Measurements from ENCODE around the gene RRH. TPM values are rescaled to one million over a fixed set of nuclear protein-coding genes. Genes with fewer than 3 reads are reported as not detected.

Gene RRH
- total and polyA plus RNA-seq, 2 of the 13 experiments (the other 11 are each of a cell fraction or from before 2014, with no cell fraction given) = 0.07 to 0.17 TPM

- no peak overlapping the region for H3K27ac ChIP-seq (ENCODE audit: extremely low read length, insufficient read depth, low read length)
- H3K9me3 ChIP-seq (ENCODE audit: low read length) = no peaks in the 10 kb centered on the region
- TF ChIP-seq SAP130 (CRISPR knock-in tag; IDR thresholded peaks at IDR 0.05; ENCODE audit: low read depth) (no peak), ZNF644 (CRISPR knock-in tag; IDR thresholded peaks at IDR 0.05; ENCODE audit: low read depth) (no peak), ATF1 (CRISPR knock-in tag; IDR thresholded peaks at IDR 0.05) (no peak), ZNF292 (CRISPR knock-in tag; IDR thresholded peaks at IDR 0.05; ENCODE audit: borderline replicate concordance, low read depth) (no peak), PHF5A (CRISPR knock-in tag; IDR thresholded peaks at IDR 0.05; ENCODE audit: low read depth, unreplicated experiment) (no peak), SMC3 (IDR thresholded peaks at IDR 0.05; ENCODE audit: low read length) (peak; percentile 3; the same call in 1 of the 2 replicates), ZFP36L1 (CRISPR knock-in tag; IDR thresholded peaks at IDR 0.05) (no peak), CTCF (CRISPR knock-in tag; IDR thresholded peaks at IDR 0.05) (peak; percentile 25; the same call in 1 of the 2 replicates)
- H3K9ac ChIP-seq (ENCODE audit: insufficient read depth, low read depth, low read length) = no peak overlapping the region
- no peaks in the 10 kb centered on the region for H3K79me2 ChIP-seq (ENCODE audit: insufficient read depth, low read length)
- CTCF ChIA-PET (ENCODE audit: low intra/inter-chr PET ratio, low total read pairs) = no interaction called here
- no TSS peak for BruUV-seq (replicated peaks)
- DNase-seq (ENCODE audit: low spot score) (no peak), FAIRE-seq (no peak), ATAC-seq (peak; percentile 60)
- intact Hi-C loops (cut with micrococcal nuclease; ENCODE audit: unreplicated experiment) (no loop called here), in situ Hi-C loops (cut with HindIII; ENCODE audit: extremely low pct_ligation_motif_present, low pct_unique_long_range_greater_than_20kb) (no loop called here)
- no peaks in the 10 kb centered on the region for H3K36me3 ChIP-seq (replicated peaks in 1 of 2; ENCODE audit: control insufficient read depth in 1 of 2, insufficient read depth in 2 of 2, low read length in 2 of 2)
- H2AFZ ChIP-seq (ENCODE audit: low read length) = peak overlapping the region; percentile 42
- H4K20me1 ChIP-seq (ENCODE audit: insufficient read depth, low read length) = no peaks in the 10 kb centered on the region
- peaks cover 0 to 8% of the 10 kb centered on the region in 2 experiments; a peak in 1 of 5 replicates for H3K27me3 ChIP-seq (ENCODE audit: control insufficient read depth in 1 of 2, insufficient read depth in 2 of 2, low read length in 2 of 2)
- H3K4me1 ChIP-seq (ENCODE audit: insufficient read depth, low read length) = no peaks in the 10 kb centered on the region
- WGBS (ENCODE audit: low lambda C conversion rate) = 7% methylated on average over 11 of the region's 11 CpGs
- H3K4me2 ChIP-seq (ENCODE audit: low read depth, low read length) = no peak overlapping the region
- no peak overlapping the region for H3K4me3 ChIP-seq (replicated peaks in 1 of 3; ENCODE audit: insufficient read depth in 1 of 3, low read depth in 2 of 3, low read length in 3 of 3)
- POLR2A ChIA-PET = no interaction called here
Observed at GRCh38 chr4:109873791-109874514, 46.2 kb downstream of the RRH start.
